Activated T-cell treated with anti-CD3 and anti-CD28 coated beads, Interleukin-2, amount 50 U/mL, for 72 hours (primary cell): ENCODE measurements around the gene CUEDC1. TPM values are rescaled to one million over a fixed set of nuclear protein-coding genes. Genes with fewer than 3 reads are reported as not detected.

Experiments used
- ATAC-seq, 2 donors: fragments of 150-1000 bp; cut with Tn5 transposase; replicated peaks in 1 of 2; 2 replicates each; pipeline ENCODE4 v1.10.0; 2021; ENCODE audit warnings: moderate library complexity in 2 of 2, mild to moderate bottlenecking in 1 of 2
- DNase-seq, 2 donors: peaks; one replicate each; pipeline ENCODE4 v3.0.0; 2021 to 2022; ENCODE audit warnings: mixed read lengths in 1 of 2
- H3K27ac Mint-ChIP-seq: one replicate; pipeline ENCODE4 v1.8.0; 2022; ENCODE audit warnings: mild to moderate bottlenecking, moderate library complexity, mixed read lengths
- H3K27me3 Mint-ChIP-seq: one replicate; pipeline ENCODE4 v1.8.0; 2022; ENCODE audit warnings: low read depth, mixed read lengths
- H3K36me3 Mint-ChIP-seq, 2 donors: one replicate each; pipeline ENCODE4 v1.8.0; 2022; ENCODE audit warnings: mixed read lengths in 2 of 2, mild to moderate bottlenecking in 1 of 2; ENCODE audit not compliant: insufficient read depth in 2 of 2
- H3K4me1 Mint-ChIP-seq: one replicate; pipeline ENCODE4 v1.8.0; 2022; ENCODE audit warnings: low read depth, mixed read lengths
- H3K4me3 Mint-ChIP-seq, 2 donors: one replicate each; pipeline ENCODE4 v1.8.0; 2022; ENCODE audit warnings: mild to moderate bottlenecking in 2 of 2, mixed read lengths in 2 of 2, moderate library complexity in 2 of 2
- H3K9me3 Mint-ChIP-seq, 2 donors: one replicate each; pipeline ENCODE4 v1.8.0; 2022; ENCODE audit warnings: mixed read lengths in 2 of 2
- total RNA-seq, 2 donors: library from RNA; stranded (reverse); gene quantifications; one replicate each; pipeline ENCODE4 v1.2.3, GENCODE V29; 2022

CUEDC1 gene
- total RNA-seq, 2 donors from 2014 or later: 1.1 to 1.4 TPM

GRCh38 chr17:57909551-57909950, 45.7 kb downstream of the CUEDC1 start:
- Mint-ChIP-seq H3K4me3 (no peak overlapping the region), H3K27me3 (peaks cover 6% of the 10 kb centered on the region), H3K9me3 (no peaks in the 10 kb centered on the region)

GRCh38 chr17:57908278-57908677, 46.9 kb downstream of the CUEDC1 start:
- Mint-ChIP-seq H3K27ac (no peak overlapping the region), H3K4me1 (peaks cover 9% of the 10 kb centered on the region), H3K9me3 (no peaks in the 10 kb centered on the region), H3K36me3 (no peaks in the 10 kb centered on the region), H3K27me3 (no peaks in the 10 kb centered on the region), H3K4me3 (no peak overlapping the region)
- DNase-seq: no peak
- ATAC-seq: no peak

More at GRCh38 chr17:57909551-57909950, 45.7 kb downstream of the CUEDC1 start:
- ATAC-seq (no peak), DNase-seq (no peak)
- H3K4me1 Mint-ChIP-seq: peaks cover 4% of the 10 kb centered on the region
- no peak overlapping the region for H3K27ac Mint-ChIP-seq
- no peaks in the 10 kb centered on the region for H3K36me3 Mint-ChIP-seq

GRCh38 chr17:57906910-57907309, 48.3 kb downstream of the CUEDC1 start:
- H3K9me3 Mint-ChIP-seq: no peaks in the 10 kb centered on the region
- H3K4me3 Mint-ChIP-seq: no peak overlapping the region
- H3K27ac Mint-ChIP-seq: no peak overlapping the region
- peaks cover 22% of the 10 kb centered on the region for H3K4me1 Mint-ChIP-seq
- no peaks in the 10 kb centered on the region for H3K36me3 Mint-ChIP-seq
- DNase-seq: no peak
- ATAC-seq: no peak
- no peaks in the 10 kb centered on the region for H3K27me3 Mint-ChIP-seq

GRCh38 chr17:57905875-57906455, 49.2 kb downstream of the CUEDC1 start:
- Mint-ChIP-seq H3K9me3 (no peaks in the 10 kb centered on the region), H3K4me1 (peaks cover 22% of the 10 kb centered on the region), H3K36me3 (no peaks in the 10 kb centered on the region), H3K27ac (no peak overlapping the region), H3K4me3 (no peak overlapping the region), H3K27me3 (no peaks in the 10 kb centered on the region)
- DNase-seq: no peak
- ATAC-seq: no peak

- no peaks in the 10 kb centered on the region for H3K27me3 Mint-ChIP-seq
Measured at GRCh38 chr17:57903961-57904360, 51.3 kb downstream of the CUEDC1 start.

GRCh38 chr17:57902800-57903759, 52.1 kb downstream of the CUEDC1 start:
- Mint-ChIP-seq H3K4me1 (peaks cover 22% of the 10 kb centered on the region), H3K36me3 (no peaks in the 10 kb centered on the region), H3K27ac (no peak overlapping the region), H3K4me3 (no peak overlapping the region), H3K27me3 (no peaks in the 10 kb centered on the region), H3K9me3 (no peaks in the 10 kb centered on the region)
- ATAC-seq (no peak), DNase-seq (no peak)

More at GRCh38 chr17:57903961-57904360, 51.3 kb downstream of the CUEDC1 start:
- H3K4me3 Mint-ChIP-seq: no peak overlapping the region
- H3K9me3 Mint-ChIP-seq: no peaks in the 10 kb centered on the region
- ATAC-seq (no peak), DNase-seq (no peak)
- no peaks in the 10 kb centered on the region for H3K36me3 Mint-ChIP-seq
- peaks cover 22% of the 10 kb centered on the region for H3K4me1 Mint-ChIP-seq
- no peak overlapping the region for H3K27ac Mint-ChIP-seq

- no peaks in the 10 kb centered on the region for H3K9me3 Mint-ChIP-seq
- no peaks in the 10 kb centered on the region for H3K27me3 Mint-ChIP-seq
- no peaks in the 10 kb centered on the region for H3K36me3 Mint-ChIP-seq
- DNase-seq: no peak
- no peak overlapping the region for H3K4me3 Mint-ChIP-seq
- H3K4me1 Mint-ChIP-seq: peaks cover 22% of the 10 kb centered on the region
- H3K27ac Mint-ChIP-seq: no peak overlapping the region
- peak; percentile 64 to 77 for ATAC-seq
Measured at GRCh38 chr17:57902117-57902799, 53.0 kb downstream of the CUEDC1 start.

GRCh38 chr17:57900991-57901743, 54.0 kb downstream of the CUEDC1 start:
- peaks cover 18% of the 10 kb centered on the region for H3K4me1 Mint-ChIP-seq
- H3K4me3 Mint-ChIP-seq: no peak overlapping the region
- DNase-seq (no peak), ATAC-seq (no peak)
- H3K9me3 Mint-ChIP-seq: no peaks in the 10 kb centered on the region
- H3K27ac Mint-ChIP-seq: no peak overlapping the region
- no peaks in the 10 kb centered on the region for H3K36me3 Mint-ChIP-seq
- H3K27me3 Mint-ChIP-seq: no peaks in the 10 kb centered on the region

GRCh38 chr17:57899822-57900221, 55.4 kb downstream of the CUEDC1 start:
- H3K4me1 Mint-ChIP-seq: peaks cover 18% of the 10 kb centered on the region
- H3K27ac Mint-ChIP-seq: no peak overlapping the region
- ATAC-seq: no peak
- no peaks in the 10 kb centered on the region for H3K36me3 Mint-ChIP-seq
- no peak for DNase-seq
- no peaks in the 10 kb centered on the region for H3K9me3 Mint-ChIP-seq
- H3K4me3 Mint-ChIP-seq: no peak overlapping the region
- H3K27me3 Mint-ChIP-seq: no peaks in the 10 kb centered on the region

- H3K9me3 Mint-ChIP-seq: no peaks in the 10 kb centered on the region
- DNase-seq: no peak
- H3K27me3 Mint-ChIP-seq: no peaks in the 10 kb centered on the region
- peaks cover 18% of the 10 kb centered on the region for H3K4me1 Mint-ChIP-seq
- H3K27ac Mint-ChIP-seq: no peak overlapping the region
- H3K4me3 Mint-ChIP-seq: no peak overlapping the region
- H3K36me3 Mint-ChIP-seq: no peaks in the 10 kb centered on the region
- ATAC-seq: no peak
Measured at GRCh38 chr17:57899391-57899790, 55.8 kb downstream of the CUEDC1 start.

- H3K4me1 Mint-ChIP-seq: peaks cover 17% of the 10 kb centered on the region
- no peak overlapping the region for H3K27ac Mint-ChIP-seq
- DNase-seq: no peak
- H3K9me3 Mint-ChIP-seq: no peaks in the 10 kb centered on the region
- no peaks in the 10 kb centered on the region for H3K27me3 Mint-ChIP-seq
- no peaks in the 10 kb centered on the region for H3K36me3 Mint-ChIP-seq
- H3K4me3 Mint-ChIP-seq: no peak overlapping the region
- no peak for ATAC-seq
Measured at GRCh38 chr17:57898487-57899311, 56.5 kb downstream of the CUEDC1 start.

- peaks cover 6% of the 10 kb centered on the region for H3K27me3 Mint-ChIP-seq
- H3K27ac Mint-ChIP-seq: no peak overlapping the region
Measured at GRCh38 chr17:57895382-57896060, 59.7 kb downstream of the CUEDC1 start.

More at GRCh38 chr17:57895382-57896060, 59.7 kb downstream of the CUEDC1 start:
- Mint-ChIP-seq H3K4me1 (no peaks in the 10 kb centered on the region), H3K9me3 (no peaks in the 10 kb centered on the region), H3K4me3 (no peak overlapping the region), H3K36me3 (no peaks in the 10 kb centered on the region)
- DNase-seq: no peak
- no peak for ATAC-seq
